Natural killer cell treated with Interleukin-12 subunit alpha and Interleukin-12 subunit beta and Interleukin-15 and Interleukin-18, amount 100 ng/mL, for 72 hours (primary cell): Measurements from ENCODE around the gene GPRIN1. TPM values are rescaled to one million over a fixed set of nuclear protein-coding genes. Genes with fewer than 3 reads are reported as not detected.
"Not testable (repeated sequence)": the region's sequence is repeated elsewhere in the genome, so short reads cannot be mapped to it uniquely, and the experiment has no call there.

Source experiments
- ATAC-seq, 2 donors: fragments of 150-1000 bp; cut with Tn5 transposase in 1 of 2; sonication (Bioruptor Pico), chemical (Tn5 transposase) in 1 of 2; 2 replicates each; pipeline ENCODE4 v1.10.0; 2021
- DNase-seq: peaks from one replicate; pipeline ENCODE4 v3.0.0; 2022; ENCODE audit warnings: low spot score
- H3K27ac Mint-ChIP-seq, 2 donors: 1 replicate in 1 of 2; 2 replicates in 1 of 2; pipeline ENCODE4 v1.8.0; 2022; ENCODE audit warnings: mixed read lengths in 2 of 2, mild to moderate bottlenecking in 1 of 2, moderate library complexity in 1 of 2
- H3K27me3 Mint-ChIP-seq, 2 donors: 1 replicate in 1 of 2; 2 replicates in 1 of 2; pipeline ENCODE4 v1.8.0; 2022; ENCODE audit warnings: mixed read lengths in 2 of 2
- H3K36me3 Mint-ChIP-seq: one replicate; pipeline ENCODE4 v1.8.0; 2022; ENCODE audit warnings: mixed read lengths
- H3K4me1 Mint-ChIP-seq, 2 donors: 1 replicate in 1 of 2; 2 replicates in 1 of 2; pipeline ENCODE4 v1.8.0; 2022; ENCODE audit warnings: low read depth in 2 of 2, mixed read lengths in 2 of 2, mild to moderate bottlenecking in 1 of 2
- H3K4me3 Mint-ChIP-seq: one replicate; pipeline ENCODE4 v1.8.0; 2022; ENCODE audit warnings: mixed read lengths
- H3K9me3 Mint-ChIP-seq: 2 replicates; pipeline ENCODE4 v1.8.0; 2022; ENCODE audit warnings: mixed read lengths
- total RNA-seq, 2 donors: library from RNA; stranded (reverse); gene quantifications; one replicate each; pipeline ENCODE4 v1.2.3, GENCODE V29; 2022

GPRIN1 gene
- total RNA-seq, 2 donors from 2014 or later = 2.7 to 5.9 TPM

DNA sequence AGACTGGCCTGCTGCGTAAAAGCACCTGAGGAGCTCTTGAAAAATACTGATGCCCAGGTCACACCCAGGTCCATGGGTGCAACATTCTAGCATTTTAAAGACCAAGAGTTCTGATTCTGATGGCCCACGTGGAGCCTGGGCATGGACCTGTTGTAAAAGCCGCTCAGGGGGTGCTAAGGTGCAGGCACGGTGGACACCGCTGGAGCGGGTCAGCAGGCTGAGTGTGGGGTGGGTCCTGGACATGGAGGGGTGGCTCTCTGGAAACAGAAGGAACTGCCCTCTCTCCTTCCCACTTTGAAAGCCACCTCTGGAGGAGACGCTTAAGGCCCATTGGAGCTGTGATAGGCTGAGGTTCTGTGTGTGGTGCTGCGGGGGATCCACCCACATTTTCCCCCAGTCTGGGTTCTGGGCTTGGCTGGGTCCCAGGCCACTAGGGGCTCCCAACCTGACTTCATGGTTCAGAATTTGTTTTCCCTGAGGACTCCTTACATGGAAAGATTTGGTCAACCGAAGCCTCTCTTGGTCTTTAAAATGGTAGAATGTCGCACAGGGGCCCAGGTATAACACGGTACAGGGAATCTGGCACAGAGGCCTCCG is 16.6 kb downstream of the GPRIN1 start:
- no peak overlapping the region for H3K4me3 Mint-ChIP-seq
- no peak overlapping the region for H3K27ac Mint-ChIP-seq
- DNase-seq (no peak), ATAC-seq (no peak)
- H3K27me3 Mint-ChIP-seq = no peaks in the 10 kb centered on the region
- H3K36me3 Mint-ChIP-seq = no peaks in the 10 kb centered on the region
- no peaks in the 10 kb centered on the region for H3K9me3 Mint-ChIP-seq
- peaks cover 5 to 7% of the 10 kb centered on the region in 2 donors for H3K4me1 Mint-ChIP-seq

DNA sequence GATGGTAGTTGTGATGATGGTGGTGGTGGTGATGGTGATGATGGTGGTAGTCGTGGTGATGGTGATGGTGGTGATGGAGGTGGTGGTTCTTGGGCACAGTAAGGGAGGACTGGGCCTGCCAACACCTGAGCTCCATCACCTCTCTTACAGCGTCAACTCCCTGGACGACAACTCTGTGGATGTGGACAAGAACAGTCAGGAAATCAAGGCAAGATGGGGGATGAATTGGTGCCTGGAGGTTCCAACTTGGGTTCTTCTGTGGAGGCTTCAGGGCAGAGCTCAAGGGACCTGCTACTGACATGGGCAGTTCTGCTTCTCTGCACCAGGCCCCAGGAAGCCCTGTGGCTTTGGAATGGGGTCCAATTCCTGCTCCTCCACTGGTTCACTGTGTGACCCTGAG is 17.4 kb downstream of the GPRIN1 start:
- no peak for DNase-seq
- Mint-ChIP-seq H3K27ac (no peak overlapping the region), H3K27me3 (no peaks in the 10 kb centered on the region), H3K9me3 (no peaks in the 10 kb centered on the region), H3K4me3 (no peak overlapping the region), H3K36me3 (no peaks in the 10 kb centered on the region), H3K4me1 (peaks cover 5 to 9% of the 10 kb centered on the region in 2 donors)
- no peak for ATAC-seq

DNA sequence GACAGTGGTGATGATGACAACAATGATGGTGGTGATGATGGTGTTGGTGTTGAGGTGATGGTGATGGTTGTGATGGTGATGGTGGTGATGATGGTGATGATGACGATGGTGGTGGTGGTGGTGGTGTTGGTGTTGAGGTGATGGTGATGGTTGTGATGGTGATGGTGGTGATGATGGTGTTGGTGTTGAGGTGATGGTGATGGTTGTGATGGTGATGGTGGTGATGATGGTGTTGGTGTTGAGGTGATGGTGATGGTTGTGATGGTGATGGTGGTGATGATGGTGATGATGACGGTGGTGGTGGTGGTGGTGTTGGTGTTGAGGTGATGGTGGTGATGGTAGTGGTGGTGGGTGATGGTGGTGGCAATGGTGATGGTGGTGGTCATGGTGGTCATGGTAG is 18.3 kb downstream of the GPRIN1 start:
- not testable (repeated sequence) for H3K4me3 Mint-ChIP-seq, ATAC-seq, DNase-seq, H3K4me1 Mint-ChIP-seq, H3K9me3 Mint-ChIP-seq, H3K27me3 Mint-ChIP-seq, H3K36me3 Mint-ChIP-seq, H3K27ac Mint-ChIP-seq

DNA sequence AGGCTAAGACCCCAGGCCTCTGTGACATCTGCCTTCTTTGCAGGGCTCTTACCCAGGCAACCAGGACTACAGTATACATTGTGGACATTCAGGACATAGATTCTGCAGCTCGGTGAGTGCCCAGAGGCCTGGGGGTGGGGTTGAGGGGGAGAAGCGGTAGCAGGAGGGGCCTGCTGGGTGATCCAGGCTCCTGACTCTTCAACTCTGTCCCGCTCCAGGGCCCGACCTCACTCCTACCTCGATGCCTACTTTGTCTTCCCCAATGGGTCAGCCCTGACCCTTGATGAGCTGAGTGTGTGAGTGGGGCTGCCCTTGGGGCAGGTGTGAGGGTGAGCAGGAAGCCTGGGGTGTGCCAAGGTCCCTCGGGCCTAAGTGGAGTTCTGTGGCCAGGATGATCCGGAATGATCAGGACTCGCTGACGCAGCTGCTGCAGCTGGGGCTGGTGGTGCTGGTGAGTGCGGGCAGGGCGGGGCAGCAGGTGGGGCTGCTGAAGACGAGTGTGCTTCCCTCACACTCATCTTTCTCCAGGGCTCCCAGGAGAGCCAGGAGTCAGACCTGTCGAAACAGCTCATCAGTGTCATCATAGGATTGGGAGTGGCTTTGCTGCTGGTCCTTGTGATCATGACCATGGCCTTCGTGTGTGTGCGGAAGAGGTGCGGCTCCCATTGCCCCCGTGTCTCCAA is 19.8 kb downstream of the GPRIN1 start:
- Mint-ChIP-seq H3K4me3 (no peak overlapping the region), H3K27me3 (no peaks in the 10 kb centered on the region)

DNA sequence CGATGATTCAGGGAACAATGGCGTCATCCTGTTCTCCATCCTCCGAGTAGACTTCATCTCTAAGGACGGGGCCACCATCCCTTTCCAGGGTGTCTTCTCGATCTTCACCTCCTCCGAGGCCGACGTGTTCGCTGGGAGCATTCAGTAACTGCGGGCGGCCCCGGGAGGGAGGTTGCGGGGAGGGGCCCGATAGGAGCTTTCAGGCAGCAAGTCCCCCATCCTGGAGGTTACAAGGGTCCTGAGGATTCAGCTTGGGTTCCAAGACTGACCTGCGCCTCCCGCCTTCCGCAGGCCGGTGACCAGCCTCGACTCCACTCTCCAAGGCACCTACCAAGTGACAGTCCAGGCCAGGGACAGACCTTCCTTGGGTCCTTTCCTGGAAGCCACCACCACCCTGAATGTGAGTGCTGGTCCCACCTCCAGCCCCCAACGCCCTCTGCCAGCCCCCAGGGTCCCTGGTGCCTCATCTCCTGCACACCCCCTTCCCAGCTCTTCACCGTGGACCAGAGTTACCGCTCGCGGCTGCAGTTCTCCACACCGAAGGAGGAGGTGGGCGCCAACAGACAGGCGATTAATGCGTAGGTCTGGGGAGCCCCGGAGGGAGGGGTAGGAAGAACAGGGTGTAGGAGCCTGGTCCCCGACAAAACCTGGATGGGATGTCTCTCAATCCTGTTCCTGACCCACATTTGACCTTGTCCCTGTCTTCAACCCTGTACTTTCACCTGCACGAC is 20.8 kb downstream of the GPRIN1 start:
- DNase-seq = no peak
- Mint-ChIP-seq H3K27ac (no peak overlapping the region), H3K27me3 (no peaks in the 10 kb centered on the region), H3K4me3 (no peak overlapping the region), H3K36me3 (no peaks in the 10 kb centered on the region), H3K4me1 (peaks cover 0 to 4% of the 10 kb centered on the region in 2 donors), H3K9me3 (no peaks in the 10 kb centered on the region)
- no peak for ATAC-seq

More for the DNA sequence above, 19.8 kb downstream of the GPRIN1 start:
- Mint-ChIP-seq H3K4me1 (peaks cover 0 to 4% of the 10 kb centered on the region in 2 donors), H3K27ac (no peak overlapping the region), H3K36me3 (no peaks in the 10 kb centered on the region), H3K9me3 (no peaks in the 10 kb centered on the region)
- DNase-seq = no peak
- ATAC-seq = no peak

DNA sequence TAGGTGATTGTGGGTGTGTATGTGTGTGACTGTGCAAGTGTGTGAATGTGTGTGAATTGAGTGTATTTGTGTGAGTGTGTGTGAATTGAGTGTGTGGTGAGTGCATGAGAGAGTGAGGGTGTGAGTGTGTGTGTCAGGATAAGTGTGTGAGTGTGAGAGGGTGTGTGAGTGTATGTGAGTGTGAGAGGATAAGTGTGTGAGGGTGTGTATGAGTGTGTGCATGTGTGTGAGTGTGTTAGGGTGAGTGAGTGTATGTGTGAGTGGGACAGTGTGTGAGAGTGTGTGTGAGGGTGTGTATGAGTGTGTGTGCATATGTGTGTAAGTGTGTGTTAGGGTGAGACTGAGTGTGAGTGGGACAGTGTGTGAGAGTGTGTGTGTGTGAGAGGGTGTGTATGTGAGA is 21.7 kb downstream of the GPRIN1 start:
- ATAC-seq (no peak), DNase-seq (no peak)
- Mint-ChIP-seq H3K4me3 (no peak overlapping the region), H3K36me3 (no peaks in the 10 kb centered on the region), H3K4me1 (peaks cover 0 to 4% of the 10 kb centered on the region in 2 donors), H3K27ac (no peak overlapping the region), H3K27me3 (no peaks in the 10 kb centered on the region), H3K9me3 (no peaks in the 10 kb centered on the region)

DNA sequence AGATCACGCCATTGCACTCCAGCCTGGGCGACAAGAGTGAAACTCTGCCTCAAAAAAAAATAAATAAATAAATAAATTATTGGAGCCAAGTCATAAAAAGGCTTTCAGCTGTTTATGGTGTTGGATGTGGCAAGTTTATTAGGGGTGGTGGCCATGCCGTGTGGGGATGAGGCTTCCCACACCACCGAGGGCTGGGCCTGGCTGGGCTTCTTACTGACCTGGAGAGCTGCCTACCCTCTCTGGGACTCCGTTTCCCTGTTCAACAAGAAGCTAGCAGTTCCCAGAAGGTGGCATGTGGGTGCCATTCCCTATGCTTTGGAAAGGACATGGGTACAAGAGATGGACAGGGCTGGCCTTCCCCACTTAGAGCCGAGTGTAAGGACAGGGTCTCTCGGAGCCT is 22.6 kb downstream of the GPRIN1 start:
- Mint-ChIP-seq H3K27me3 (no peaks in the 10 kb centered on the region), H3K36me3 (no peaks in the 10 kb centered on the region), H3K4me3 (no peak overlapping the region), H3K9me3 (no peaks in the 10 kb centered on the region), H3K27ac (no peak overlapping the region), H3K4me1 (peaks cover 0 to 4% of the 10 kb centered on the region in 2 donors)
- ATAC-seq (no peak), DNase-seq (no peak)

DNA sequence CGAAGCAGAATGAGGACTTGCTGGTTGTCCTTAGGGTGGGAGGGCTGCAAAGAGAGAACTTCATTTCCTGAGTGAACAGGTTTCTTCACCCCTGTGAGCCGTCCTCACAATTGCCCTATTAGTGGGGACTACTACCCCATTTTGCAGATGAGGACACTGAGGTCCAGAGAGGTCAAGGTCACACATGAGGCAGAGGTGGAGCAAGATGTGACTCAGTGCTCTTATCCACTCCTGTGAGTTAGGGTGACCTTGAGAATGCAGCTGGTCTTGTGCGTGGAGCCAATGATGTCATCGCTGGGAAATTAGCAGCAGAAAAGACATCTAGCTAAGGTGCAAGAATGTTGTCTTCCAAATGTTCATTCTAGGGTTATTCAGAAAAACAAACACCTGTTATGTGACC is 26.9 kb downstream of the GPRIN1 start:
- Mint-ChIP-seq H3K27me3 (no peaks in the 10 kb centered on the region), H3K27ac (no peak overlapping the region), H3K4me3 (no peak overlapping the region), H3K9me3 (no peaks in the 10 kb centered on the region), H3K4me1 (peaks cover 0 to 2% of the 10 kb centered on the region in 2 donors), H3K36me3 (no peaks in the 10 kb centered on the region)
- ATAC-seq (no peak), DNase-seq (no peak)

DNA sequence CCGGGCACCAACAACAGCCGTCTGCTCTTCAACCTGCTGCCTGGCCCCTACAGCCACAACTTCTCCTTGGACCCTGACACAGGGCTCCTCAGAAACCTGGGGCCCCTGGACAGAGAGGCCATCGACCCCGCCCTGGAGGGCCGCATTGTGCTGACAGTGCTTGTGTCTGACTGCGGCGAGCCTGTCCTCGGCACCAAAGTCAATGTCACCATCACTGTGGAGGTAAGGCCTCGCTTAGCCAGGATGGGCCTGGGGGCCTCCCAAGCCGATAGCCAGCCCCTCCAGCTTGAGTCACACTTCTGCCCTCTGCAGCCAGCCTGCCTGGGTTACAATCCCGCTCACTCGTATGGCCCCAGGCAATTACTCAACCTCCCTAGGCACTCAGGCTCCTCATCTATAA is 28.6 kb downstream of the GPRIN1 start:
- H3K4me3 Mint-ChIP-seq = no peak overlapping the region
- DNase-seq (no peak), ATAC-seq (no peak)
- peaks cover 0 to 2% of the 10 kb centered on the region in 2 donors for H3K4me1 Mint-ChIP-seq
- no peaks in the 10 kb centered on the region for H3K9me3 Mint-ChIP-seq
- H3K36me3 Mint-ChIP-seq = no peaks in the 10 kb centered on the region
- no peak overlapping the region for H3K27ac Mint-ChIP-seq
- no peaks in the 10 kb centered on the region for H3K27me3 Mint-ChIP-seq

DNA sequence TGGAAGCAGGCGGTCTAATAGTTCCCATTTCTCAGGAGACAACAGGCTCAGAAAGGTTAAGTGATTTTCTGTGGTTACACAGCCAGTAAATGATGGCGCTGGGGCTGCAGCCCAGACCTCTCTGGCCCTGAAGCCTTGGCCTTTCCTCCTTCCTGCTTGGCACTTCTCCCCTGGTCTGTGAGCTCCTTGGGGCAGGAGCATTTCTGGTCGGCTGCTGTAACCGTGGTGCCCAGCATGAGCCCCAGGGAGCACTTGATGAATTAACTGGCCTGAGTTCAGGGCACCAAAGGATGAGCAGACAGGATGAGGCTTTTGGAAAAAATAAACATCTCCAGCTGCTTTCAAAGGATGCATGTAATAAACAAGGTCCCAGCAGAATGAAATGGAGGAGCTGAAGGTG is 30.6 kb downstream of the GPRIN1 start:
- Mint-ChIP-seq H3K36me3 (no peaks in the 10 kb centered on the region), H3K27ac (no peak overlapping the region), H3K27me3 (no peaks in the 10 kb centered on the region), H3K4me1 (peaks cover 0 to 2% of the 10 kb centered on the region in 2 donors), H3K9me3 (no peaks in the 10 kb centered on the region), H3K4me3 (no peak overlapping the region)
- ATAC-seq = no peak
- DNase-seq = no peak

DNA sequence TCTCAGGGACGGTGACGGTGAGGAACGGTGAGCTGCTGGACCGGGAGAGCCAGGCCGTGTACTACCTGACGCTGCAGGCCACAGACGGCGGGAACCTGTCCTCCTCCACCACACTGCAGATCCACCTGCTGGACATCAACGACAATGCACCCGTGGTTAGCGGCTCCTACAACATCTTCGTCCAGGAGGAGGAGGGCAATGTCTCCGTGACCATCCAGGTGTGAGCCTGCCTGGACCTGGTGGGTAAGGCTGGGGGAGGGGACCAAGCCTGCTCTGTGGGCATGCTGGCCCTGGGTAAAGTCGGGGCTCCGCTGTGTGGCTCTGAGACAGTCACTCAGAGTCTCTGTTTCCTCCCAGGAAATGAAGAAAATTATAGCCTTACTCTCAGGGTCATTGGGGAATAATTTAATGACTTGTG is 31.6 kb downstream of the GPRIN1 start:
- H3K4me1 Mint-ChIP-seq = peaks cover 0 to 7% of the 10 kb centered on the region in 2 donors
- no peak overlapping the region for H3K27ac Mint-ChIP-seq
- peak in 1 of 2 donors; percentile 26 for ATAC-seq
- DNase-seq = no peak
- no peaks in the 10 kb centered on the region for H3K9me3 Mint-ChIP-seq
- no peak overlapping the region for H3K4me3 Mint-ChIP-seq
- H3K36me3 Mint-ChIP-seq = no peaks in the 10 kb centered on the region
- H3K27me3 Mint-ChIP-seq = no peaks in the 10 kb centered on the region

DNA sequence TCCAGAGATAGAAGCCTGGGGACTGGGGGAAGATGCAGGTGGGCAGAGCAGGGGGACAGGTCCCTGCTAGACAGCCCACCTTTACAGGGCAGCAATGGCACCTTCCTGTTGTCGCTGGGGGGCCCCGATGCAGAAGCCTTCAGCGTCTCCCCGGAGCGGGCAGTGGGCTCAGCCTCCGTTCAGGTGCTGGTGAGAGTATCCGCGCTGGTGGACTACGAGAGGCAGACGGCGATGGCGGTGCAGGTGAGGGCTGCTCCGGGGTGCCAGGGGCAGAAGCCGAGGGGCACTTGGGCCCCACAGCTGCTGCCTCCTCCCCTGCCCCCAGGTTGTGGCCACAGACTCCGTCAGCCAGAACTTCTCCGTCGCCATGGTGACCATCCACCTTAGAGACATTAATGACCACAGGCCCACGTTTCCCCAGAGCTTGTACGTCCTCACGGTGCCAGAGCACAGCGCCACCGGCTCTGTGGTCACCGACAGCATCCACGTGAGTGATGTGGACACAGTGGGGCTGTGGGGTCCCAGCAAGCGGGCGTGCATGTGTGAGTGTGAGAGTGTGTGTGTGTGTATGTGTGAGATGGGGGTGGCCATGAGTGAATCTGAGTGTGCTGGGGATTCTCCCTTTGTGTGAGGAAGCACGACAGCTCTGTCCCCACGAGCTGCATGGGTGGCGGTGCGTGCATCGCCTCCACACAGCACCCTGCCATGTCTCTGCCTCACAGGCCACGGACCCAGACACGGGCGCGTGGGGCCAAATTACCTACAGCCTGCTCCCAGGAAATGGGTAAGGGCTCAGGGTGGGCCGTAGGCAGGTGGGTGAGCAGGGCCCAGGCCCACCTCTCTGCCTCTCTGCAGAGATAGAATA is 32.4 kb downstream of the GPRIN1 start:
- DNase-seq (no peak), ATAC-seq (no peak)
- H3K27ac Mint-ChIP-seq = no peak overlapping the region
- no peaks in the 10 kb centered on the region for H3K27me3 Mint-ChIP-seq
- H3K4me1 Mint-ChIP-seq = peaks cover 0 to 7% of the 10 kb centered on the region in 2 donors
- no peak overlapping the region for H3K4me3 Mint-ChIP-seq
- H3K9me3 Mint-ChIP-seq = no peaks in the 10 kb centered on the region
- no peaks in the 10 kb centered on the region for H3K36me3 Mint-ChIP-seq

DNA sequence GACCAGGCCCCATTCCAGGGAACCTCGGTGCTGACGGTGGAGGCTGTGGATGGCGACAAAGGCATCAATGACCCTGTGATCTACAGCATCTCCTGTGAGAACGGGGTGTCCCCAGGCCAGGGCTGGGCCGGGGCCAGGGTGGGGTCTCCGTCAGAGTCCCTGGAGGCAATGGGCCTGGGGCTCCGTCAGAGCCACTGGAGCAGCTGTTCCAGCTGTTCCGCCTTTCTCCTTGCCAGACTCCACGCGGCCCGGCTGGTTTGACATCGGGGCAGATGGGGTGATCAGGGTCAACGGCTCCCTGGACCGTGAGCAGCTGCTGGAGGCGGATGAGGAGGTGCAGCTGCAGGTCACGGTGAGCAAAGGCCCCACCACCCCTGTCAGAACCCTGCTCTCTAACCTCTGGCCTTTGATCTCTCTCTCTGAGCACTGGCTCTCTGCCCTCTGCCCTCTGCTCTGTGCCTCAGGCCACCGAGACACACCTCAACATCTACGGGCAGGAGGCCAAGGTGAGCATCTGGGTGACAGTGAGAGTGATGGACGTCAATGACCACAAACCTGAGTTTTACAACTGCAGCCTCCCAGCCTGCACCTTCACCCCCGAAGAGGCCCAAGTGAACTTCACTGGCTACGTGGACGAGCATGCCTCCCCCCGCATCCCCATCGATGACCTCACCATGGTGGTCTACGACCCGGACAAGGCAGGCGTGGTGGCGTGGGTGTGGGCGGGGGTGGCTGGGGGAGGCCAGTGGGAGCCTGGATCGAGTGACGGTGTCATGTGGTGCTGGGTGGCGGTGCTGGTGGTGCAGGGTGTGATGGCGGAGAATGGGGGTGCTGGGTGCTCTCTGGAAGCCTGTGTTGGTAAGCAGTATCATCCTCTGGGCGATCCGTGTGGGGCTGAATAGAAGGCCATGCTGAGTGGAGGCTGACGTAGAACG is 34.2 kb downstream of the GPRIN1 start:
- ATAC-seq (no peak), DNase-seq (no peak)
- Mint-ChIP-seq H3K27me3 (no peaks in the 10 kb centered on the region), H3K36me3 (no peaks in the 10 kb centered on the region), H3K4me1 (peaks cover 0 to 7% of the 10 kb centered on the region in 2 donors), H3K27ac (no peak overlapping the region), H3K4me3 (no peak overlapping the region), H3K9me3 (no peaks in the 10 kb centered on the region)
